Spleen (tissue), 11 donors: ENCODE data around the gene REX1BD. TPM values are rescaled to one million over a fixed set of nuclear protein-coding genes. Genes with fewer than 3 reads are reported as not detected.
A peak's percentile ranks its signal among the peaks of the same experiment; 100 is the strongest.

Experiments
- DNase-seq: peaks from one replicate; pipeline ENCODE4 v3.0.0-alpha.2; 2020
- H3K27ac ChIP-seq, 8 donors: fragments of 200-600 bp; sonication (generic) in 7 of 8; 1 replicate in 4 of 8; 2 replicates in 4 of 8; pipeline versions ENCODE4 v1.5.0 to v1.8.0; 2016 to 2021; ENCODE audit warnings: inconsistent platforms in 4 of 8, mild to moderate bottlenecking in 4 of 8, moderate library complexity in 1 of 8
- H3K27me3 ChIP-seq, 7 donors: fragments of 200-600 bp; sonication (generic) in 6 of 7; replicated peaks in 1 of 7; 1 replicate in 4 of 7; 2 replicates in 3 of 7; pipeline versions ENCODE4 v1.5.0 to v1.8.0; 2016 to 2021; ENCODE audit warnings: inconsistent platforms in 3 of 7, mild to moderate bottlenecking in 1 of 7
- H3K36me3 ChIP-seq, 6 donors: fragments of 200-600 bp; sonication (generic) in 5 of 6; 1 replicate in 4 of 6; 2 replicates in 2 of 6; pipeline versions ENCODE4 v1.5.0 to v1.8.0; 2016 to 2021; ENCODE audit warnings: inconsistent platforms in 2 of 6
- H3K4me1 ChIP-seq, 6 donors: fragments of 200-600 bp; sonication (generic) in 5 of 6; 1 replicate in 3 of 6; 2 replicates in 3 of 6; pipeline versions ENCODE4 v1.5.0 to v1.8.0; 2016 to 2021; ENCODE audit warnings: inconsistent platforms in 3 of 6
- H3K4me3 ChIP-seq, 8 donors: fragments of 200-600 bp; sonication (generic) in 7 of 8; 1 replicate in 4 of 8; 2 replicates in 4 of 8; pipeline versions ENCODE4 v1.5.0 to v1.8.0; 2016 to 2021; ENCODE audit warnings: inconsistent platforms in 4 of 8, mild to moderate bottlenecking in 4 of 8, moderate library complexity in 2 of 8
- H3K9me3 ChIP-seq, 8 donors: fragments of 200-600 bp; sonication (generic) in 7 of 8; 1 replicate in 4 of 8; 2 replicates in 4 of 8; pipeline versions ENCODE4 v1.5.0 to v1.8.0; 2016 to 2021; ENCODE audit warnings: inconsistent platforms in 4 of 8
- POLR2A ChIP-seq, 3 donors: fragments of 450-650 bp; IDR thresholded peaks; one replicate each; pipeline ENCODE4 v1.5.1; 2017; ENCODE audit warnings: antibody characterized with exemption in 3 of 3, mild to moderate bottlenecking in 1 of 3
- POLR2AphosphoS5 ChIP-seq, 3 donors: sonication (generic); formaldehyde crosslinking; IDR thresholded peaks; one replicate each; pipeline ENCODE4 v1.5.1; 2017; ENCODE audit warnings: antibody characterized with exemption in 3 of 3
- WGBS, 5 donors: extraction: QIAGEN DNeasy Blood & Tissue Kit in 3 of 5; methylation state at CpG; one replicate each; pipeline versions ENCODE4 v1.1.5 to v1.1.7; 2013 to 2018; 5-methylcytosine and 5-hydroxymethylcytosine counted together
- intact Hi-C: fragments of 100-400 bp; cut with DNase I; formaldehyde crosslinking; loops from one replicate; pipeline ENCODE4 v1.15.0; 2023; ENCODE audit warnings: low total_unique reads
- polyA plus RNA-seq, 3 donors: library from polyadenylated mRNA; stranded (reverse); fragments of 200-250 nt; gene quantifications; one replicate each; pipeline ENCODE4 v1.2.1, GENCODE V29; 2013
- total RNA-seq, 7 donors: library from RNA; depleted of rRNA in 3 of 7; stranded (reverse); fragments of >200 nt in 3 of 7; fragmentation: NEBNext Ultra II Directional in 4 of 7; extraction: Animal tissue kit (Norgen Biotek cat#: 25700) in 4 of 7; gene quantifications; one replicate each; pipeline versions ENCODE4 v1.1.0 to v1.2.1, GENCODE V29; 2016 to 2021
- TF ChIP-seq, protein P1 (sequence below), 11 experiments: fragments of 200-600 bp in 7 of 11; fragments of 450-650 bp in 4 of 11; sonication (generic) in 4 of 11; IDR thresholded peaks in 8 of 11; conservative IDR thresholded peaks in 3 of 11; 1 replicate in 7 of 11; 2 replicates in 4 of 11; pipeline versions ENCODE4 v1.4.0 to v1.8.0; 2016 to 2021; ENCODE audit warnings: antibody characterized with exemption in 11 of 11, inconsistent platforms in 4 of 11, mild to moderate bottlenecking in 1 of 11
- donor health status: healthy with polysubstance abuse.
- donor health status: DM: no; HTN: no; CAD: no; lungs with moderate emphysema.
- donor health status: DM: no; HTN: no; CAD: no.
- donor health status: Bipolar disorder and iron deficiency.
- donor health status: healthy.
- donor health status: DM: no; HTN: no; CAD: no.
- donor health status: DM: yes; HTN: yes; CAD: no.

The REX1BD gene
- total and polyA plus RNA-seq, 10 donors: 65.4 to 182 (median 86.3) TPM

DNA sequence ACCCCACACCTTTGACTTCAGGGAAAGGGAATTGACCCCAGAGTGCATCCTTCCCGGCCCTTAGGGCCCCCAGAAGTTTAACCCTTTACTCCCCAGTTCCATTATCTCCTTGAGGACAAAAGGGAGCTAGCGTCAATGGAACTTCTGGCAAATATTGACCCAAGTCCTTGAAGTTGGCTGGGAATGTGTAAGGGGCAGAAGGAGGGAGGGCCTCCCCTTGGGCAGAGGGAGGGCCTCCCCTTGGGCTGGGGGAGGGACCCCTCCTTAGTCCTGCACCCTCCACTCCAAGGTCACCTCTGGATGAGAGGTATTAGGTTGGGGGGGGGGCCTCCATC lies 21.1 kb downstream of the REX1BD start:
- intact Hi-C loops: no loop called here
- H3K9me3 ChIP-seq: no peaks in the 10 kb centered on the region
- no peak overlapping the region for H3K4me3 ChIP-seq
- H3K27me3 ChIP-seq: peaks cover 22 to 98% (median 95%) of the 10 kb centered on the region in 7 donors
- TF ChIP-seq, protein P1, sequence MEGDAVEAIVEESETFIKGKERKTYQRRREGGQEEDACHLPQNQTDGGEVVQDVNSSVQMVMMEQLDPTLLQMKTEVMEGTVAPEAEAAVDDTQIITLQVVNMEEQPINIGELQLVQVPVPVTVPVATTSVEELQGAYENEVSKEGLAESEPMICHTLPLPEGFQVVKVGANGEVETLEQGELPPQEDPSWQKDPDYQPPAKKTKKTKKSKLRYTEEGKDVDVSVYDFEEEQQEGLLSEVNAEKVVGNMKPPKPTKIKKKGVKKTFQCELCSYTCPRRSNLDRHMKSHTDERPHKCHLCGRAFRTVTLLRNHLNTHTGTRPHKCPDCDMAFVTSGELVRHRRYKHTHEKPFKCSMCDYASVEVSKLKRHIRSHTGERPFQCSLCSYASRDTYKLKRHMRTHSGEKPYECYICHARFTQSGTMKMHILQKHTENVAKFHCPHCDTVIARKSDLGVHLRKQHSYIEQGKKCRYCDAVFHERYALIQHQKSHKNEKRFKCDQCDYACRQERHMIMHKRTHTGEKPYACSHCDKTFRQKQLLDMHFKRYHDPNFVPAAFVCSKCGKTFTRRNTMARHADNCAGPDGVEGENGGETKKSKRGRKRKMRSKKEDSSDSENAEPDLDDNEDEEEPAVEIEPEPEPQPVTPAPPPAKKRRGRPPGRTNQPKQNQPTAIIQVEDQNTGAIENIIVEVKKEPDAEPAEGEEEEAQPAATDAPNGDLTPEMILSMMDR (IDR thresholded peaks at IDR 0.05 in 8 of 11, conservative IDR thresholded peaks at IDR 0.05 in 3 of 11): no peak
- no peak for TF ChIP-seq POLR2AphosphoS5 (IDR thresholded peaks at IDR 0.05)
- WGBS, 5 donors: 30 to 51% (median 37%) methylated on average over 2 of the region's 2 CpGs
- no peaks in the 10 kb centered on the region for H3K36me3 ChIP-seq
- DNase-seq: no peak
- peaks cover 31 to 69% (median 54%) of the 10 kb centered on the region in 6 donors for H3K4me1 ChIP-seq
- H3K27ac ChIP-seq: no peak overlapping the region

DNA sequence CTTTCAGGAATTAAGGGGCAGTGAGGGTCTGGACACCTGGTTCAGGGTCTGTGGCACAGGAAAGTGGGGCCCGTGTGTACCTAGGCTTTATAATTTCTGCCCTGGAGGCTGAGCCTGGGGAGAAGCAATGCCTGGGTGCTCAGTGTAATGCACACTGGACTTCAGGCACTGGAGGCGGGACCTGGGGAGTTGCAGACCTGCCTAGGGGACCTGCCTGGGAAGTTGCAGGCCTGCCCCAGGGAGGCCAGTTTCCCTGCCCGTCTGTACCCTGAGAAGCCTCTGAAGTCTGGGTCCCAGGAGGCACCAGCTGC lies 21.6 kb downstream of the REX1BD start:
- peaks cover 22 to 98% (median 95%) of the 10 kb centered on the region in 7 donors for H3K27me3 ChIP-seq
- DNase-seq: no peak
- no peak for TF ChIP-seq POLR2A (IDR thresholded peaks at IDR 0.05)
- no peak for TF ChIP-seq POLR2AphosphoS5 (IDR thresholded peaks at IDR 0.05)
- TF ChIP-seq, protein P1 (IDR thresholded peaks at IDR 0.05 in 8 of 11, conservative IDR thresholded peaks at IDR 0.05 in 3 of 11): no peak
- intact Hi-C loops: no loop called here
- no peak overlapping the region for H3K4me3 ChIP-seq
- H3K4me1 ChIP-seq: peaks cover 31 to 65% (median 54%) of the 10 kb centered on the region in 6 donors
- H3K36me3 ChIP-seq: no peaks in the 10 kb centered on the region
- H3K27ac ChIP-seq: no peak overlapping the region
- WGBS, 5 donors: 23 to 48% (median 32%) methylated on average over 3 of the region's 3 CpGs
- H3K9me3 ChIP-seq: no peaks in the 10 kb centered on the region

DNA sequence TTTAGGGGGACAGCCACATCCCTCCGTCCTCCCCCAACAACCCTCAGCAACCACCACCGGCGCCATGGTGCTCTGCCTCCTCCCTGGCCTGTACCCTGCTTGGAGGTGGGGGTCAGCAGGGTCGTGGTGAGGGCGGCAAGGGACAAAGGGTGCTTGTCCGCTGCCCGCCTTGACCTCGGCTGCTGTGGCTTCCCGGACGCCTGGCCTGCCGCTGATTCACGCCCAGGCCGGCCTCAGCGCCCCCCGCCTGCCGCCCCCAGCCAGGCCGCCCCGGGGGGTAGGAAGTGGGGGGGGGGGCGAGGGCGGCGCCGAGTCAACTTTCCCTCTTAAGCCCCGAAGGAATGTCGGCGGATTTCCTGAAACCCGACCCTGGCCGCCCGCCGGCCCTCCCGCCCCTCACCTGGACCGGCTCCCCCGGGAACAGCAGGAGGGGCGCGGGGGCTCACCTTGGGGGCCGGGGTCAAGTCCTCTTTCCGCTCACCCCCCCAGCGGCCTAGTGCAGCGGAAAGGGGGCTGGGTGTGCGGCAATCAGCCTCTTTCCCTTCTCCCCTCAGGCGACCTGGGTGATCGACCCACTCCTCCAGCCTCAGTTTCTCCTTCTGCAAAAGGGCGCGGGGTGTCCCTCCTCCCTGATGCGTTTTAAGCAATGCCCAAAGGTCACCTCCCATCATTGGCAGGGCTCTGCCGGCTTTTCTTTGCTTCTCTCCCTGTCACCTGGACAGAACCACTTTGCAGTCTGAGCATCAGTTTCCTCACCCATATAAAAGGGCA lies 22.1 kb downstream of the REX1BD start:
- intact Hi-C loops: no loop called here
- peaks cover 31 to 61% (median 50%) of the 10 kb centered on the region in 6 donors for H3K4me1 ChIP-seq
- 2 to 4% (median 3%) methylated on average over 20 to 45 of the region's 45 CpGs for WGBS, 5 donors

More for the DNA sequence above, 22.1 kb downstream of the REX1BD start:
- Histone ChIP-seq H3K4me3 (peak overlapping the region in 1 of 8 donors; percentile 67), H3K27me3 (peaks cover 22 to 98% (median 95%) of the 10 kb centered on the region in 7 donors), H3K36me3 (no peaks in the 10 kb centered on the region), H3K9me3 (no peaks in the 10 kb centered on the region), H3K27ac (no peak overlapping the region)
- DNase-seq: no peak
- peak in 1 of 3 donors; percentile 55 for TF ChIP-seq POLR2AphosphoS5 (IDR thresholded peaks at IDR 0.05)
- TF ChIP-seq, protein P1 (IDR thresholded peaks at IDR 0.05 in 8 of 11, conservative IDR thresholded peaks at IDR 0.05 in 3 of 11): no peak
